Thoracic aorta (tissue), 2 donors: ENCODE results near the gene EHMT1. TPM values are rescaled to one million over a fixed set of nuclear protein-coding genes. Genes with fewer than 3 reads are reported as not detected.

ENCODE experiments used
- ATAC-seq: fragments of 150-250 bp; one replicate; pipeline ENCODE4 v1.8.0; 2017; ENCODE audit warnings: low read depth; ENCODE audit not compliant: insufficient number of reproducible peaks, low FRiP score
- DNase-seq: peaks from one replicate; pipeline ENCODE4 v3.0.0-alpha.2; 2020; ENCODE audit warnings: low spot score
- H3K27ac ChIP-seq, 2 donors: fragments of 200-600 bp; sonication (generic); 1 replicate in 1 of 2; 2 replicates in 1 of 2; pipeline ENCODE4 v1.5.1; 2016; ENCODE audit warnings: mild to moderate bottlenecking in 2 of 2, moderate library complexity in 2 of 2
- H3K27me3 ChIP-seq: fragments of 200-600 bp; sonication (generic); replicated peaks from 2 replicates; pipeline ENCODE4 v1.6.0; 2016; ENCODE audit warnings: mild to moderate bottlenecking; ENCODE audit not compliant: insufficient read depth
- H3K36me3 ChIP-seq: fragments of 200-600 bp; sonication (generic); one replicate; pipeline ENCODE4 v1.5.1; 2016
- H3K4me1 ChIP-seq, 2 donors: fragments of 200-600 bp; sonication (generic); 1 replicate in 1 of 2; 2 replicates in 1 of 2; pipeline versions ENCODE4 v1.5.1 to v1.6.0; 2016; ENCODE audit warnings: low read depth in 2 of 2, mild to moderate bottlenecking in 1 of 2; ENCODE audit not compliant: control insufficient read depth in 1 of 2
- H3K4me3 ChIP-seq: fragments of 200-600 bp; sonication (generic); 2 replicates; pipeline ENCODE4 v1.5.1; 2016; ENCODE audit warnings: mild to moderate bottlenecking
- H3K9me3 ChIP-seq: fragments of 200-600 bp; sonication (generic); 2 replicates; pipeline ENCODE4 v1.5.1; 2016
- total RNA-seq, 2 donors: library from RNA; depleted of rRNA; stranded (reverse); fragments of >200 nt; gene quantifications; one replicate each; pipeline versions ENCODE4 v1.1.0 to v1.2.3, GENCODE V29; 2016
- TF ChIP-seq, protein P1 (sequence below): fragments of 200-600 bp; sonication (generic); IDR thresholded peaks from one replicate; pipeline ENCODE4 v1.5.1; 2019; ENCODE audit warnings: antibody characterized with exemption

EHMT1 gene
- total RNA-seq, 2 donors from 2014 or later: 67.6 to 150 TPM

DNA sequence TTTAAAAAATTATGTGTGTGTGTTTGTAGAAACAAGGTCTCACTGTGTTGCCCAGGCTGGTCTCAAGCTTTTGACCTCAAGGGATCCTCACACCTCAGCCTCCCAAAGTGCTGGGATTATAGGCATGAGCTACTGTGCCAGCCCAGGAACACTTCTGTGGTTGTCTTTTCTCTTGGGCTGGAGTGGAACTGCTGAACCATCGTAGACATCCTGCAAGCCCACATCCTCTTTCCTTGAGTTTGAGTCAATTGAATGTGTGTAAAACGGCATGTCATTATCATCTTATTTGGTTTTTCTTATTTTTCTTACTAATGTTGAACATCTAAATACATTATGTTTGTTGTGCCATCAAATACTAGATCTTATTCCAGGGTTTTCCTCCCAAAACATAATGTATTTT, 40.0 kb downstream of the EHMT1 start:
- Histone ChIP-seq H3K4me3 (no peak overlapping the region), H3K4me1 (peaks cover 12 to 20% of the 10 kb centered on the region in 2 donors), H3K27ac (no peak overlapping the region), H3K27me3 (no peaks in the 10 kb centered on the region), H3K36me3 (no peaks in the 10 kb centered on the region), H3K9me3 (no peaks in the 10 kb centered on the region)
- no peak for ATAC-seq
- TF ChIP-seq, protein P1, sequence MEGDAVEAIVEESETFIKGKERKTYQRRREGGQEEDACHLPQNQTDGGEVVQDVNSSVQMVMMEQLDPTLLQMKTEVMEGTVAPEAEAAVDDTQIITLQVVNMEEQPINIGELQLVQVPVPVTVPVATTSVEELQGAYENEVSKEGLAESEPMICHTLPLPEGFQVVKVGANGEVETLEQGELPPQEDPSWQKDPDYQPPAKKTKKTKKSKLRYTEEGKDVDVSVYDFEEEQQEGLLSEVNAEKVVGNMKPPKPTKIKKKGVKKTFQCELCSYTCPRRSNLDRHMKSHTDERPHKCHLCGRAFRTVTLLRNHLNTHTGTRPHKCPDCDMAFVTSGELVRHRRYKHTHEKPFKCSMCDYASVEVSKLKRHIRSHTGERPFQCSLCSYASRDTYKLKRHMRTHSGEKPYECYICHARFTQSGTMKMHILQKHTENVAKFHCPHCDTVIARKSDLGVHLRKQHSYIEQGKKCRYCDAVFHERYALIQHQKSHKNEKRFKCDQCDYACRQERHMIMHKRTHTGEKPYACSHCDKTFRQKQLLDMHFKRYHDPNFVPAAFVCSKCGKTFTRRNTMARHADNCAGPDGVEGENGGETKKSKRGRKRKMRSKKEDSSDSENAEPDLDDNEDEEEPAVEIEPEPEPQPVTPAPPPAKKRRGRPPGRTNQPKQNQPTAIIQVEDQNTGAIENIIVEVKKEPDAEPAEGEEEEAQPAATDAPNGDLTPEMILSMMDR: no peak
- no peak for DNase-seq

DNA sequence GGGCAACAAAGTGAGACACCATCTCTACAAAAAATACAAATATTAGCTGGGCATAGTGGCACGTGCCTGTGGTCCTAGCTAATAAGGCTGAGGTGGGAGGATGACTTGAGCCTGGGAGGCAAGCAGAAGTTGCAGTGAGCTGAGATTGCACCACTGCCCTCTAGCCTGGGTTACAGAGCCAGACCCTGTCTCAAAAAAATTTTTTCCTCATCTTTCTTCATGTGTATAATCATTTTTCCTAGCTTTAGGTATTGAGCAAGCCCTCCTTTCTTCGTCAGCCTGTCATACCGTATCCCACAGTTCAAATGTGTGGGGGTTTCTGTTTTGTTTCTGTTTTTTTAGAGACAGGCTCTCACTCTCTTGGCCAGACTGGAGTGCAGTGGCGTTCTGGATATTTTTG, 41.3 kb downstream of the EHMT1 start:
- Histone ChIP-seq H3K9me3 (no peaks in the 10 kb centered on the region), H3K27ac (no peak overlapping the region), H3K36me3 (no peaks in the 10 kb centered on the region), H3K27me3 (no peaks in the 10 kb centered on the region), H3K4me3 (no peak overlapping the region), H3K4me1 (peaks cover 12 to 20% of the 10 kb centered on the region in 2 donors)
- TF ChIP-seq, protein P1: no peak
- no peak for ATAC-seq
- no peak for DNase-seq

DNA sequence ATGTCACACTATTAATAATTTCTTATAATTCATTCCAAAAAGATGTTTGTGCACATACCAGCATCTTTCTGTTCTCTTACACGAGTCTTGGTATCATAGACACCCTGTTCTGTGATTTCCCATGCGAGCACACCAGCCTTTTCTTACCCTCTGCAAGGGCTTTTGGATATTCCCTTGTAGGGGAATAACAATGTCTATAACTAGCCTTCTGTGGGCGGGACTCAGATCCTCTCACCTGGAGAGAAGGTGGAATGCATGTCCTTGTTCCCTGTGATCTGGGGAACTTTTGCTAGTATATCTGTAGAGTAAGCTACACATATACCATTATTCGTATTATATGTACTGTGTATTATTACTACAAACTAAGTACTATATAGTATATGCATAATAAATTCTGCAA, 44.8 kb downstream of the EHMT1 start:
- Histone ChIP-seq H3K4me3 (no peak overlapping the region), H3K36me3 (no peaks in the 10 kb centered on the region), H3K27ac (no peak overlapping the region), H3K27me3 (no peaks in the 10 kb centered on the region), H3K4me1 (peaks cover 12 to 30% of the 10 kb centered on the region in 2 donors), H3K9me3 (no peaks in the 10 kb centered on the region)
- DNase-seq (no peak), ATAC-seq (no peak)
- TF ChIP-seq, protein P1: no peak

- Histone ChIP-seq H3K36me3 (no peaks in the 10 kb centered on the region), H3K27me3 (no peaks in the 10 kb centered on the region), H3K4me1 (peaks cover 12 to 29% of the 10 kb centered on the region in 2 donors), H3K4me3 (no peak overlapping the region), H3K27ac (no peak overlapping the region), H3K9me3 (no peaks in the 10 kb centered on the region)
- TF ChIP-seq, protein P1: no peak
- ATAC-seq: no peak
- DNase-seq: no peak
These were observed 45.9 kb downstream of the EHMT1 start for GRCh38 chr9:137664676-137665075.

GRCh38 chr9:137665226-137665625, 46.4 kb downstream of the EHMT1 start:
- H3K4me3 ChIP-seq: no peak overlapping the region

More at GRCh38 chr9:137665226-137665625, 46.4 kb downstream of the EHMT1 start:
- TF ChIP-seq, protein P1: no peak
- H3K27me3 ChIP-seq: no peaks in the 10 kb centered on the region
- ATAC-seq (no peak), DNase-seq (no peak)
- no peaks in the 10 kb centered on the region for H3K36me3 ChIP-seq
- no peak overlapping the region for H3K27ac ChIP-seq
- no peaks in the 10 kb centered on the region for H3K9me3 ChIP-seq
- peaks cover 10 to 24% of the 10 kb centered on the region in 2 donors for H3K4me1 ChIP-seq
